K562 (cell line): ENCODE results near the gene ZBED4. TPM values are rescaled to one million over a fixed set of nuclear protein-coding genes. Genes with fewer than 3 reads are reported as not detected.

Source experiments
- NEUROD1 ChIP-seq: fragments of 150-350 bp; IDR thresholded peaks from 2 replicates; pipeline ENCODE4 v1.6.1; 2014; ENCODE audit warnings: borderline replicate concordance, low read length, low read depth; ENCODE audit not compliant: partially characterized antibody
- SNRNP70 ChIP-seq: fragments of 200-400 bp; formaldehyde crosslinking; optimal IDR thresholded peaks from 2 replicates; pipeline ENCODE3; 2017; ENCODE audit warnings: low read depth, low read length
- TAF1 ChIP-seq: IDR thresholded peaks from 2 replicates; pipeline ENCODE4 v1.6.1; 2011; ENCODE audit warnings: mild to moderate bottlenecking, low read length, moderate library complexity; ENCODE audit not compliant: insufficient read depth, control insufficient read depth, severe bottlenecking; ENCODE audit errors: extremely low read depth
- ZNF146 ChIP-seq: IDR thresholded peaks from one replicate; pipeline ENCODE4 v1.6.1; 2018; ENCODE audit warnings: missing compliant biosample characterization; ENCODE audit not compliant: unreplicated experiment
- polyA plus RNA-seq, 8 experiments: library from polyadenylated mRNA; depleted of rRNA in 4 of 8; stranded (reverse) in 5 of 8; unstranded in 3 of 8; fragments of >200 nt; fragmentation: Nextera tagmentation in 2 of 8; fragmentation: Illumina TruSeq in 1 of 8; extraction: Ambion mirVana in 2 of 8; extraction: Trizol in 1 of 8; gene quantifications; 2 replicates each; pipeline versions ENCODE4 v1.2.1 to v1.2.3, GENCODE V29; 2011 to 2014; ENCODE audit warnings: inconsistent platforms in 1 of 8, missing spikeins in 1 of 8
- total RNA-seq, 7 experiments: library from RNA; depleted of rRNA in 6 of 7; stranded (reverse); fragments of >200 nt in 6 of 7; fragmentation: Illumina TruSeq in 2 of 7; extraction: Trizol in 2 of 7; gene quantifications; 2 replicates each; pipeline versions ENCODE4 v1.2.1 to v1.2.3, GENCODE V29; 2011 to 2021; ENCODE audit warnings: low replicate concordance in 1 of 7
- TF ChIP-seq, protein P1 (sequence below): fragments of 250-450 bp; sonication (Bioruptor Pico); IDR thresholded peaks from 2 replicates; pipeline ENCODE4 v1.5.0; 2021; ENCODE audit warnings: mild to moderate bottlenecking, borderline replicate concordance
- TF ChIP-seq, protein P2 (sequence below), 2 experiments: fragments of 450-650 bp in 1 of 2; sonication (generic) in 1 of 2; formaldehyde crosslinking in 1 of 2; IDR thresholded peaks in 1 of 2; conservative IDR thresholded peaks in 1 of 2; 2 replicates each; pipeline versions ENCODE4 v1.6.1 to v1.8.1; 2016 to 2023; ENCODE audit warnings: mild to moderate bottlenecking in 2 of 2, moderate library complexity in 2 of 2, inconsistent platforms in 1 of 2, missing genetic modification reagents in 1 of 2
- TF ChIP-seq, protein P3 (sequence below): fragments of 450-650 bp; formaldehyde crosslinking; IDR thresholded peaks from 2 replicates; pipeline ENCODE4 v1.4.0; 2020; ENCODE audit warnings: mild to moderate bottlenecking, moderate library complexity

ZBED4 gene
- total and polyA plus RNA-seq, 9 of the 15 experiments (the other 6 are each of a cell fraction or from before 2014, with no cell fraction given): 1.5 to 16.8 (median 7.4) TPM

DNA sequence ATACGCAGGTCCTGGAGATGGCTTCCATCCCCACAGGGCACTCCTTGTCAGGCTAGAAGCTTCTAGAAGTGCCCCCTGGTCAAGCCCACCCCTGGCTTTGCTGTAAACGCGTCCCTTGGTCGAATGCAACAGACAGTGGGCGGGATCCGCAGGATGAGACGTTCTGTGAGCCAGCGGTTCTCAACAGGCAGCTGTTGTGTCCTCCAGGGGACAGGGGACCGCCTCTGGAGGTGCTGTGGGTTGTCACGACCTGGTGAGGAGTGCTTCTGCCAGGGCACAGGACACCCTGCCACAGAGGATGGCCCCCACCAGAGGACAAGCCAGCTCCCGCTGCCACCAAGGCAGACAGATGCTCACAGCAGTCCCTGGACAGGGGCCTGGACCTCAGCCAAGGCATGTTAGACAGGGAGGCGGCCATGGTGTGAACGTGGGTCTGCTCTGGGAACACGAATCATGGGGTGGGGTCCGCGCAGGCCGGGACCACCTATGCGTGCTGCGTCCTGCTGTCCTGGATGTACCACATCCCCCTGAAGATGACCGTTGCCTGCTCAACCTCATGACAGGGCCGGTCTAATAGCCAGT lies 76.4 kb downstream of the ZBED4 start (continued):
- TF ChIP-seq, protein P1, sequence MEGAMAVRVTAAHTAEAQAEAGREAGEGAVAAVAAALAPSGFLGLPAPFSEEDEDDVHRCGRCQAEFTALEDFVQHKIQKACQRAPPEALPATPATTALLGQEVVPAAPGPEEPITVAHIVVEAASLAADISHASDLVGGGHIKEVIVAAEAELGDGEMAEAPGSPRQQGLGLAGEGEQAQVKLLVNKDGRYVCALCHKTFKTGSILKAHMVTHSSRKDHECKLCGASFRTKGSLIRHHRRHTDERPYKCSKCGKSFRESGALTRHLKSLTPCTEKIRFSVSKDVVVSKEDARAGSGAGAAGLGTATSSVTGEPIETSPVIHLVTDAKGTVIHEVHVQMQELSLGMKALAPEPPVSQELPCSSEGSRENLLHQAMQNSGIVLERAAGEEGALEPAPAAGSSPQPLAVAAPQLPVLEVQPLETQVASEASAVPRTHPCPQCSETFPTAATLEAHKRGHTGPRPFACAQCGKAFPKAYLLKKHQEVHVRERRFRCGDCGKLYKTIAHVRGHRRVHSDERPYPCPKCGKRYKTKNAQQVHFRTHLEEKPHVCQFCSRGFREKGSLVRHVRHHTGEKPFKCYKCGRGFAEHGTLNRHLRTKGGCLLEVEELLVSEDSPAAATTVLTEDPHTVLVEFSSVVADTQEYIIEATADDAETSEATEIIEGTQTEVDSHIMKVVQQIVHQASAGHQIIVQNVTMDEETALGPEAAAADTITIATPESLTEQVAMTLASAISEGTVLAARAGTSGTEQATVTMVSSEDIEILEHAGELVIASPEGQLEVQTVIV (CRISPR knock-in tag): no peak
- TF ChIP-seq NEUROD1 (no peak), SNRNP70 (no peak), TAF1 (no peak), ZNF146 (CRISPR knock-in tag) (no peak)
- TF ChIP-seq, protein P2, sequence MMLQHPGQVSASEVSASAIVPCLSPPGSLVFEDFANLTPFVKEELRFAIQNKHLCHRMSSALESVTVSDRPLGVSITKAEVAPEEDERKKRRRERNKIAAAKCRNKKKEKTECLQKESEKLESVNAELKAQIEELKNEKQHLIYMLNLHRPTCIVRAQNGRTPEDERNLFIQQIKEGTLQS (IDR thresholded peaks at IDR 0.05): no peak
- TF ChIP-seq, protein P2 (CRISPR knock-in tag; conservative IDR thresholded peaks at IDR 0.05): no peak
- TF ChIP-seq, protein P3, sequence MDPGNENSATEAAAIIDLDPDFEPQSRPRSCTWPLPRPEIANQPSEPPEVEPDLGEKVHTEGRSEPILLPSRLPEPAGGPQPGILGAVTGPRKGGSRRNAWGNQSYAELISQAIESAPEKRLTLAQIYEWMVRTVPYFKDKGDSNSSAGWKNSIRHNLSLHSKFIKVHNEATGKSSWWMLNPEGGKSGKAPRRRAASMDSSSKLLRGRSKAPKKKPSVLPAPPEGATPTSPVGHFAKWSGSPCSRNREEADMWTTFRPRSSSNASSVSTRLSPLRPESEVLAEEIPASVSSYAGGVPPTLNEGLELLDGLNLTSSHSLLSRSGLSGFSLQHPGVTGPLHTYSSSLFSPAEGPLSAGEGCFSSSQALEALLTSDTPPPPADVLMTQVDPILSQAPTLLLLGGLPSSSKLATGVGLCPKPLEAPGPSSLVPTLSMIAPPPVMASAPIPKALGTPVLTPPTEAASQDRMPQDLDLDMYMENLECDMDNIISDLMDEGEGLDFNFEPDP (CRISPR knock-in tag): no peak
- TF ChIP-seq, all 486 proteins: peak for 0
